ENCODE measurements around the gene TMEM108. TPM values are rescaled to one million over a fixed set of nuclear protein-coding genes. Genes with fewer than 3 reads are reported as not detected.

TMEM108 gene
- total RNA-seq, 1 experiment from 2014 or later, result not detected

GRCh38 chr3:133248389-133248788 lies 210.2 kb downstream of the TMEM108 start (continued):
- TF ChIP-seq CEBPB (IDR thresholded peaks at IDR 0.05; ENCODE audit: low read depth) (no peak), SRF (IDR thresholded peaks at IDR 0.05; ENCODE audit: low read depth) (no peak), ZNF274 (IDR thresholded peaks at IDR 0.05; ENCODE audit: low read depth, low read length) (no peak), SIN3A (IDR thresholded peaks at IDR 0.05; ENCODE audit: low read depth) (no peak), CTCF (IDR thresholded peaks at IDR 0.05 in 2 of 3, conservative IDR thresholded peaks at IDR 0.05 in 1 of 3; ENCODE audit: borderline replicate concordance in 1 of 3, insufficient read depth in 1 of 3, low read depth in 2 of 3, low read length in 2 of 3) (no peak)

DNA sequence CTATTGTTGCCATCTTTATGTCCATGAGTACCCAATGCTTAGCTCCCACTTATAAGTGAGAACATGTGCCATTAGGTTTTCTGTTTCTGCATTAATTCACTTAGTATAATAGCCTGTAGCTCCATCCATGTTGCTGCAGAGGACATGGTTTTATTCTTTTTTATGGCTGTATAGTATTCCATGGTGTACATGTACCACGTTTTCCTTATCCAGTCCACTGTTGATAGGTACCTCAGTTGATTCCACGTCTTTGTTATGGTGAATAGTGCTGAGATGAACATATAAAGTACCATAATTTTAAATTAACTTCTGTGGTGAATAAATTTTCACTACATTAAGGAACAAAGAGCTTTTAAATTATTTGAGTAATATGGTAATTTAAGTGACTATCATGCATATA lies 211.3 kb downstream of the TMEM108 start:
- CTCF ChIA-PET, result no interaction called here
- no peak overlapping the region for H3K4me3 ChIP-seq (replicated peaks in 1 of 2; ENCODE audit: low read depth in 1 of 2, low read length in 2 of 2)
- POLR2A ChIA-PET, result no interaction called here
- no peak overlapping the region for H3K4me2 ChIP-seq (ENCODE audit: low read length)
- RAD21 ChIA-PET (ENCODE audit: low non-redundant PET in 1 of 2, low total read pairs in 2 of 2, uncharacterized antibody in 2 of 2, unreplicated experiment in 2 of 2), result no interaction called here
- H3K4me1 ChIP-seq (ENCODE audit: control insufficient read depth in 1 of 2, insufficient read depth in 2 of 2, low read length in 2 of 2), result no peaks in the 10 kb centered on the region
- H3K9me3 ChIP-seq (ENCODE audit: control insufficient read depth in 1 of 2, insufficient read depth in 1 of 2, low read depth in 1 of 2, low read length in 2 of 2), result no peaks in the 10 kb centered on the region
- H3K9me2 ChIP-seq (ENCODE audit: insufficient read depth), result no peaks in the 10 kb centered on the region
- no TSS peak for BruUV-seq (replicated peaks)
- no peak overlapping the region for H3K9ac ChIP-seq (ENCODE audit: low read length)
- ATAC-seq (no peak), DNase-seq (ENCODE audit: low read depth, low spot score) (no peak)
- no peak overlapping the region for H3K27ac ChIP-seq (ENCODE audit: low read depth, low read length)
- H3K27me3 ChIP-seq (ENCODE audit: insufficient read depth, low read length), result peaks cover 13% of the 10 kb centered on the region
- H3K36me3 ChIP-seq (ENCODE audit: control insufficient read depth in 1 of 2, insufficient read depth in 2 of 2, low read length in 2 of 2), result no peaks in the 10 kb centered on the region
- H2AFZ ChIP-seq (ENCODE audit: low read depth, low read length, poor library complexity, severe bottlenecking), result no peak overlapping the region
- TF ChIP-seq EZH2 (IDR thresholded peaks at IDR 0.05), result no peak
- no peak for TF ChIP-seq POLR2A (IDR thresholded peaks at IDR 0.05; ENCODE audit: borderline replicate concordance, extremely low read depth, insufficient read depth, insufficient read length)
- TF ChIP-seq EGR1 (IDR thresholded peaks at IDR 0.05; ENCODE audit: low read depth), result no peak
- no peak for TF ChIP-seq CEBPB (IDR thresholded peaks at IDR 0.05; ENCODE audit: low read depth)
- no peak for TF ChIP-seq ELF1 (IDR thresholded peaks at IDR 0.05; ENCODE audit: borderline replicate concordance, low read depth)
- no peak for TF ChIP-seq FOSL1 (IDR thresholded peaks at IDR 0.05; ENCODE audit: low read depth)
- TF ChIP-seq CTCF (IDR thresholded peaks at IDR 0.05 in 2 of 3, conservative IDR thresholded peaks at IDR 0.05 in 1 of 3; ENCODE audit: borderline replicate concordance in 1 of 3, insufficient read depth in 1 of 3, low read depth in 2 of 3, low read length in 2 of 3), result no peak
- TF ChIP-seq JUND (IDR thresholded peaks at IDR 0.05), result no peak
- no peak for TF ChIP-seq SRF (IDR thresholded peaks at IDR 0.05; ENCODE audit: low read depth)
- TF ChIP-seq REST (IDR thresholded peaks at IDR 0.05; ENCODE audit: low read depth), result no peak
- no peaks in the 10 kb centered on the region for H4K20me1 ChIP-seq (ENCODE audit: insufficient read depth)
- H3K79me2 ChIP-seq (ENCODE audit: insufficient read depth, low read length), result no peaks in the 10 kb centered on the region
- intact Hi-C loops (cut with micrococcal nuclease), result no loop called here
